CD4-positive, alpha-beta memory T cell (primary cell): Measurements from ENCODE around the gene DYNC2H1. TPM values are rescaled to one million over a fixed set of nuclear protein-coding genes. Genes with fewer than 3 reads are reported as not detected.

Source experiments
- CTCF ChIA-PET: fragments of 350-600 bp; sonication (Branson Sonifier 250); formaldehyde crosslinking; loops from one replicate; lab custom pipeline; 2021; ENCODE audit warnings: inconsistent platforms; ENCODE audit not compliant: partially characterized antibody; lab: Charles Lee
- POLR2A ChIA-PET: fragments of 350-600 bp; sonication (Branson Sonifier 250); formaldehyde crosslinking; loops from one replicate; lab custom pipeline; 2021; ENCODE audit not compliant: partially characterized antibody; lab: Charles Lee
- DNase-seq, 5 donors: peaks; one replicate each; pipeline versions ENCODE4 v3.0.0 to v3.0.0-alpha.2; 2020 to 2022; ENCODE audit warnings: mixed read lengths in 1 of 5
- H3K27ac ChIP-seq: one replicate; pipeline ENCODE4 v1.7.0; 2013; ENCODE audit warnings: low read depth, low read length
- H3K27me3 ChIP-seq: 2 replicates; pipeline ENCODE4 v1.7.0; 2013; ENCODE audit warnings: mild to moderate bottlenecking, low read length, moderate library complexity; ENCODE audit not compliant: insufficient read depth
- H3K36me3 ChIP-seq: 2 replicates; pipeline ENCODE4 v1.7.0; 2013; ENCODE audit warnings: mild to moderate bottlenecking, low read length, moderate library complexity; ENCODE audit not compliant: insufficient read depth
- H3K4me1 ChIP-seq: 2 replicates; pipeline ENCODE4 v1.7.0; 2013; ENCODE audit warnings: mild to moderate bottlenecking, low read length, moderate library complexity; ENCODE audit not compliant: insufficient read depth
- H3K4me3 ChIP-seq, 2 donors: one replicate each; pipeline ENCODE4 v1.7.0; 2013; ENCODE audit warnings: low read length in 2 of 2, mild to moderate bottlenecking in 1 of 2
- H3K9me3 ChIP-seq, 2 donors: one replicate each; pipeline ENCODE4 v1.7.0; 2013; ENCODE audit warnings: low read length in 2 of 2, control low read depth in 1 of 2; ENCODE audit not compliant: control insufficient read depth in 1 of 2
- H3K27ac Mint-ChIP-seq, 7 donors: one replicate each; pipeline ENCODE4 v1.8.0; 2020 to 2021; ENCODE audit warnings: mixed read lengths in 7 of 7, mild to moderate bottlenecking in 6 of 7, inconsistent platforms in 3 of 7, moderate library complexity in 3 of 7
- H3K27me3 Mint-ChIP-seq, 2 donors: one replicate each; pipeline ENCODE4 v1.8.0; 2020 to 2021; ENCODE audit warnings: mixed read lengths in 2 of 2
- H3K36me3 Mint-ChIP-seq, 2 donors: one replicate each; pipeline ENCODE4 v1.8.0; 2020 to 2021; ENCODE audit warnings: mixed read lengths in 2 of 2, inconsistent platforms in 1 of 2, mild to moderate bottlenecking in 1 of 2
- H3K4me1 Mint-ChIP-seq, 4 donors: one replicate each; pipeline ENCODE4 v1.8.0; 2020 to 2021; ENCODE audit warnings: mixed read lengths in 4 of 4, mild to moderate bottlenecking in 1 of 4
- H3K4me3 Mint-ChIP-seq, 8 donors: one replicate each; pipeline ENCODE4 v1.8.0; 2020 to 2021; ENCODE audit warnings: mixed read lengths in 8 of 8, mild to moderate bottlenecking in 7 of 8, moderate library complexity in 6 of 8, inconsistent platforms in 3 of 8
- H3K9me3 Mint-ChIP-seq, 8 donors: one replicate each; pipeline ENCODE4 v1.8.0; 2020 to 2021; ENCODE audit warnings: mixed read lengths in 8 of 8, mild to moderate bottlenecking in 5 of 8, inconsistent platforms in 3 of 8, moderate library complexity in 1 of 8
- intact Hi-C: fragments of 100-400 bp; cut with micrococcal nuclease; formaldehyde crosslinking; loops from one replicate; pipeline ENCODE4 v1.15.1; 2023
- polyA plus RNA-seq, 2 donors: library from polyadenylated mRNA; unstranded; fragments of 300-500 nt; fragmentation: Illumina TruSeq; gene quantifications; one replicate each; pipeline ENCODE4 v1.2.3, GENCODE V29; 2021
- total RNA-seq, 2 experiments: library from RNA; stranded (reverse); gene quantifications; one replicate each; pipeline ENCODE4 v1.2.3, GENCODE V29; 2021

Gene DYNC2H1
- total and polyA plus RNA-seq, 4 experiments from 2014 or later = 0.58 to 4.2 (median 2.5) TPM

- Histone ChIP-seq H3K9me3 (no peaks in the 10 kb centered on the region), H3K27ac (no peak overlapping the region), H3K36me3 (no peaks in the 10 kb centered on the region), H3K27me3 (no peaks in the 10 kb centered on the region), H3K4me1 (no peaks in the 10 kb centered on the region), H3K4me3 (no peak overlapping the region)
- H3K4me1 Mint-ChIP-seq = no peaks in the 10 kb centered on the region
- intact Hi-C loops = no loop called here
- ChIA-PET CTCF (no interaction called here), POLR2A (no interaction called here)
- H3K9me3 Mint-ChIP-seq = peaks cover 0 to 1% (median 0%) of the 10 kb centered on the region in 8 donors
- DNase-seq = no peak
- peaks cover 0 to 14% of the 10 kb centered on the region in 2 donors for H3K36me3 Mint-ChIP-seq
- H3K27ac Mint-ChIP-seq = no peak overlapping the region
- no peaks in the 10 kb centered on the region for H3K27me3 Mint-ChIP-seq
- H3K4me3 Mint-ChIP-seq = no peak overlapping the region
These were observed 110.9 kb downstream of the DYNC2H1 start for GRCh38 chr11:103220133-103220532.

- CTCF ChIA-PET = no interaction called here
These were observed 113.6 kb downstream of the DYNC2H1 start for GRCh38 chr11:103222806-103223205.

GRCh38 chr11:103228807-103229206 lies 119.6 kb downstream of the DYNC2H1 start:
- no peaks in the 10 kb centered on the region for H3K27me3 ChIP-seq
- H3K27ac ChIP-seq = no peak overlapping the region
- DNase-seq = no peak
- no peaks in the 10 kb centered on the region for H3K36me3 ChIP-seq
- ChIA-PET CTCF (no interaction called here), POLR2A (no interaction called here)
- intact Hi-C loops = no loop called here
- Mint-ChIP-seq H3K9me3 (peaks cover 0 to 3% (median 0%) of the 10 kb centered on the region in 8 donors), H3K27ac (no peak overlapping the region), H3K27me3 (no peaks in the 10 kb centered on the region), H3K36me3 (peaks cover 0 to 16% of the 10 kb centered on the region in 2 donors), H3K4me1 (no peaks in the 10 kb centered on the region), H3K4me3 (no peak overlapping the region)
- H3K4me1 ChIP-seq = no peaks in the 10 kb centered on the region
- H3K4me3 ChIP-seq = no peak overlapping the region
- no peaks in the 10 kb centered on the region for H3K9me3 ChIP-seq

More at GRCh38 chr11:103222806-103223205, 113.6 kb downstream of the DYNC2H1 start:
- H3K27me3 ChIP-seq = no peaks in the 10 kb centered on the region
- Mint-ChIP-seq H3K4me1 (no peaks in the 10 kb centered on the region), H3K9me3 (peaks cover 0 to 3% (median 0%) of the 10 kb centered on the region in 8 donors), H3K36me3 (peaks cover 0 to 13% of the 10 kb centered on the region in 2 donors), H3K27me3 (no peaks in the 10 kb centered on the region), H3K4me3 (no peak overlapping the region), H3K27ac (no peak overlapping the region)
- H3K4me3 ChIP-seq = no peak overlapping the region
- no peaks in the 10 kb centered on the region for H3K36me3 ChIP-seq
- intact Hi-C loops = no loop called here
- no peak overlapping the region for H3K27ac ChIP-seq
- H3K9me3 ChIP-seq = no peaks in the 10 kb centered on the region
- DNase-seq = no peak
- no peaks in the 10 kb centered on the region for H3K4me1 ChIP-seq
- POLR2A ChIA-PET = no interaction called here

- H3K4me1 Mint-ChIP-seq = no peaks in the 10 kb centered on the region
- CTCF ChIA-PET = no interaction called here
- no peaks in the 10 kb centered on the region for H3K27me3 Mint-ChIP-seq
- Histone ChIP-seq H3K27me3 (no peaks in the 10 kb centered on the region), H3K36me3 (no peaks in the 10 kb centered on the region), H3K9me3 (no peaks in the 10 kb centered on the region), H3K27ac (no peak overlapping the region), H3K4me3 (no peak overlapping the region), H3K4me1 (no peaks in the 10 kb centered on the region)
- no peak for DNase-seq
- peaks cover 3 to 16% of the 10 kb centered on the region in 2 donors for H3K36me3 Mint-ChIP-seq
- intact Hi-C loops = no loop called here
- no peak overlapping the region for H3K27ac Mint-ChIP-seq
- no peak overlapping the region for H3K4me3 Mint-ChIP-seq
- POLR2A ChIA-PET = no interaction called here
- no peaks in the 10 kb centered on the region for H3K9me3 Mint-ChIP-seq
These were observed 125.7 kb downstream of the DYNC2H1 start for GRCh38 chr11:103234974-103235373.

- H3K4me3 ChIP-seq = no peak overlapping the region
- Mint-ChIP-seq H3K9me3 (peaks cover 0 to 4% (median 0%) of the 10 kb centered on the region in 8 donors), H3K4me1 (no peaks in the 10 kb centered on the region), H3K36me3 (peaks cover 0 to 2% of the 10 kb centered on the region in 2 donors), H3K4me3 (no peak overlapping the region), H3K27ac (no peak overlapping the region), H3K27me3 (no peaks in the 10 kb centered on the region)
- POLR2A ChIA-PET = no interaction called here
- H3K27me3 ChIP-seq = no peaks in the 10 kb centered on the region
- CTCF ChIA-PET = no interaction called here
- no peak overlapping the region for H3K27ac ChIP-seq
- no peaks in the 10 kb centered on the region for H3K4me1 ChIP-seq
- no peak for DNase-seq
- no peaks in the 10 kb centered on the region for H3K9me3 ChIP-seq
- intact Hi-C loops = no loop called here
- no peaks in the 10 kb centered on the region for H3K36me3 ChIP-seq
These were observed 132.3 kb downstream of the DYNC2H1 start for GRCh38 chr11:103241574-103241973.

- DNase-seq = no peak
- no peaks in the 10 kb centered on the region for H3K36me3 ChIP-seq
- no peaks in the 10 kb centered on the region for H3K9me3 Mint-ChIP-seq
- no peaks in the 10 kb centered on the region for H3K27me3 ChIP-seq
- H3K4me3 Mint-ChIP-seq = no peak overlapping the region
- peaks cover 1 to 6% of the 10 kb centered on the region in 2 donors for H3K36me3 Mint-ChIP-seq
- POLR2A ChIA-PET = no interaction called here
- no peaks in the 10 kb centered on the region for H3K9me3 ChIP-seq
- intact Hi-C loops = no loop called here
- no peak overlapping the region for H3K27ac ChIP-seq
- H3K4me3 ChIP-seq = no peak overlapping the region
- no peak overlapping the region for H3K27ac Mint-ChIP-seq
- CTCF ChIA-PET = no interaction called here
- no peaks in the 10 kb centered on the region for H3K27me3 Mint-ChIP-seq
- no peaks in the 10 kb centered on the region for H3K4me1 ChIP-seq
- no peaks in the 10 kb centered on the region for H3K4me1 Mint-ChIP-seq
These were observed 144.9 kb downstream of the DYNC2H1 start for GRCh38 chr11:103254123-103254522.

- intact Hi-C loops = no loop called here
- CTCF ChIA-PET = no interaction called here
These were observed 148.1 kb downstream of the DYNC2H1 start for GRCh38 chr11:103257360-103257759.

More at GRCh38 chr11:103257360-103257759, 148.1 kb downstream of the DYNC2H1 start:
- Histone ChIP-seq H3K27ac (no peak overlapping the region), H3K4me3 (no peak overlapping the region), H3K27me3 (no peaks in the 10 kb centered on the region), H3K36me3 (no peaks in the 10 kb centered on the region), H3K4me1 (no peaks in the 10 kb centered on the region), H3K9me3 (no peaks in the 10 kb centered on the region)
- peaks cover under 1 to 20% of the 10 kb centered on the region in 2 donors for H3K36me3 Mint-ChIP-seq
- no peak for DNase-seq
- H3K4me1 Mint-ChIP-seq = no peaks in the 10 kb centered on the region
- POLR2A ChIA-PET = no interaction called here
- H3K9me3 Mint-ChIP-seq = no peaks in the 10 kb centered on the region
- H3K4me3 Mint-ChIP-seq = no peak overlapping the region
- H3K27me3 Mint-ChIP-seq = no peaks in the 10 kb centered on the region
- H3K27ac Mint-ChIP-seq = no peak overlapping the region
